Heart left ventricle (tissue), 13 donors: ENCODE measurements around the gene CTU1.

ENCODE experiments used
- CTCF ChIP-seq, 12 donors: fragments of 200-600 bp; sonication (generic) in 4 of 12; IDR thresholded peaks; one replicate each; pipeline versions ENCODE4 v1.5.0 to v1.8.0; 2018 to 2022; ENCODE audit warnings: antibody characterized with exemption in 12 of 12, mild to moderate bottlenecking in 5 of 12
- POLR2A ChIP-seq, 2 donors: fragments of 450-650 bp; IDR thresholded peaks; one replicate each; pipeline ENCODE4 v1.6.1; 2017; ENCODE audit warnings: antibody characterized with exemption in 2 of 2, mild to moderate bottlenecking in 2 of 2, moderate library complexity in 2 of 2
- donor health status: ischemic (EF 13 %, LVEDD 7.1; RV severe dilation, severe dysfunction).
- donor health status: DM: no; HTN: yes; CAD: no.
- donor health status: DM: no; HTN: no; CAD: no.
- donor health status: ischemic (EF 25% LVEDD 6.9; RV normal size, moderate dysfunction).
- donor health status: ischemic (EF 25% LVEDD 5.7; RV mildly dilated, moderate dysfunction).
- donor health status: ischemic (EF 35%, LVEDD 5.7; RV mildly dilated, moderate dysfunction).
- donor health status: nonischemic (EF 11% LVEDD 7.7; RV severe dilation, severe dysfunction).
- donor health status: DM: yes; HTN: yes; CAD: no.
- donor health status: PGD.
- donor health status: ischemic (EF 29% LVEDD 5.4; RV normal size, mild dysfunction).
- donor health status: nonischemic (EF 23%, LVEDD 6.1; RV moderate dilation, normal function).

GRCh38 chr19:51131780-51132680 is 23.8 kb upstream of the CTU1 start:
- TF ChIP-seq POLR2A (IDR thresholded peaks at IDR 0.05) (no peak), CTCF (IDR thresholded peaks at IDR 0.05) (peak in 2 of 12 donors; percentile 13 to 36)
